Naive thymus-derived CD4-positive, alpha-beta T cell (primary cell): ENCODE measurements around the gene BANK1. TPM values are rescaled to one million over a fixed set of nuclear protein-coding genes. Genes with fewer than 3 reads are reported as not detected.

Experiments
- ATAC-seq: fragments of 150-1000 bp; cut with Tn5 transposase; 2 replicates; pipeline ENCODE4 v1.10.0; 2021; ENCODE audit warnings: mild to moderate bottlenecking, moderate library complexity
- CTCF ChIA-PET: fragments of 350-600 bp; sonication (Branson Sonifier 250); formaldehyde crosslinking; loops from one replicate; lab custom pipeline; 2021; ENCODE audit warnings: antibody characterized with exemption; lab: Charles Lee
- POLR2A ChIA-PET: fragments of 350-600 bp; sonication (Branson Sonifier 250); formaldehyde crosslinking; loops from one replicate; lab custom pipeline; 2021; ENCODE audit warnings: antibody characterized with exemption, inconsistent platforms; lab: Charles Lee
- DNase-seq, 9 donors: peaks; one replicate each; pipeline versions ENCODE4 v3.0.0 to v3.0.0-alpha.2; 2020 to 2022; ENCODE audit warnings: mixed read lengths in 1 of 9
- H3K27ac ChIP-seq: one replicate; pipeline ENCODE4 v1.7.0; 2013; ENCODE audit warnings: mild to moderate bottlenecking, low read depth, low read length, moderate library complexity
- H3K27me3 ChIP-seq, 2 donors: one replicate each; pipeline ENCODE4 v1.7.0; 2013; ENCODE audit warnings: low read length in 2 of 2, mild to moderate bottlenecking in 2 of 2, moderate library complexity in 2 of 2; ENCODE audit not compliant: control insufficient read depth in 2 of 2, insufficient read depth in 2 of 2
- H3K36me3 ChIP-seq, 3 experiments: 1 replicate in 2 of 3; 2 replicates in 1 of 3; pipeline ENCODE4 v1.7.0; 2013; ENCODE audit warnings: low read length in 3 of 3, mild to moderate bottlenecking in 3 of 3, moderate library complexity in 1 of 3; ENCODE audit not compliant: insufficient read depth in 3 of 3, control insufficient read depth in 2 of 3
- H3K4me1 ChIP-seq, 2 donors: one replicate each; pipeline ENCODE4 v1.7.0; 2013; ENCODE audit warnings: low read length in 2 of 2, mild to moderate bottlenecking in 2 of 2, moderate library complexity in 1 of 2; ENCODE audit not compliant: control insufficient read depth in 2 of 2, insufficient read depth in 2 of 2
- H3K4me3 ChIP-seq: 2 replicates; pipeline ENCODE4 v1.7.0; 2013; ENCODE audit warnings: mild to moderate bottlenecking, low read length
- H3K9me3 ChIP-seq, 3 experiments: 1 replicate in 2 of 3; 2 replicates in 1 of 3; pipeline ENCODE4 v1.7.0; 2013; ENCODE audit warnings: low read length in 3 of 3; ENCODE audit not compliant: control insufficient read depth in 2 of 3
- H3K27ac Mint-ChIP-seq, 9 donors: one replicate each; pipeline ENCODE4 v1.8.0; 2020 to 2022; ENCODE audit warnings: mixed read lengths in 9 of 9, mild to moderate bottlenecking in 8 of 9, moderate library complexity in 5 of 9, inconsistent platforms in 2 of 9
- H3K27me3 Mint-ChIP-seq, 5 donors: one replicate each; pipeline ENCODE4 v1.8.0; 2021 to 2022; ENCODE audit warnings: mixed read lengths in 5 of 5, mild to moderate bottlenecking in 1 of 5
- H3K36me3 Mint-ChIP-seq, 5 donors: one replicate each; pipeline ENCODE4 v1.8.0; 2020 to 2022; ENCODE audit warnings: mixed read lengths in 5 of 5, mild to moderate bottlenecking in 3 of 5, inconsistent platforms in 1 of 5
- H3K4me1 Mint-ChIP-seq, 7 donors: one replicate each; pipeline ENCODE4 v1.8.0; 2020 to 2022; ENCODE audit warnings: mixed read lengths in 7 of 7, mild to moderate bottlenecking in 3 of 7, inconsistent platforms in 1 of 7
- H3K4me3 Mint-ChIP-seq, 10 donors: one replicate each; pipeline ENCODE4 v1.8.0; 2020 to 2022; ENCODE audit warnings: mild to moderate bottlenecking in 10 of 10, mixed read lengths in 10 of 10, moderate library complexity in 6 of 10, inconsistent platforms in 2 of 10
- H3K9me3 Mint-ChIP-seq, 11 donors: one replicate each; pipeline ENCODE4 v1.8.0; 2020 to 2022; ENCODE audit warnings: mixed read lengths in 11 of 11, mild to moderate bottlenecking in 4 of 11, inconsistent platforms in 1 of 11, moderate library complexity in 1 of 11
- intact Hi-C, 2 donors: fragments of 100-400 bp; cut with micrococcal nuclease; formaldehyde crosslinking; loops; one replicate each; pipeline ENCODE4 v1.15.1; 2023
- polyA plus RNA-seq, 2 donors: library from polyadenylated mRNA; unstranded; fragments of 300-500 nt; fragmentation: Illumina TruSeq; gene quantifications; one replicate each; pipeline ENCODE4 v1.2.3, GENCODE V29; 2021
- total RNA-seq, 6 experiments: library from RNA in 5 of 6; stranded (reverse) in 5 of 6; gene quantifications; 1 replicate in 5 of 6; 2 replicates in 1 of 6; pipeline ENCODE4 v1.2.3 and lab custom pipeline; 2021 to 2026

BANK1 gene
- total and polyA plus RNA-seq, 7 experiments from 2014 or later: 0.22 to 8.3 (median 0.54) TPM

GRCh38 chr4:101801958-101802357 is 11.4 kb downstream of the BANK1 start:
- peaks cover 0 to 9% (median 3%) of the 10 kb centered on the region in 11 donors for H3K9me3 Mint-ChIP-seq

DNA sequence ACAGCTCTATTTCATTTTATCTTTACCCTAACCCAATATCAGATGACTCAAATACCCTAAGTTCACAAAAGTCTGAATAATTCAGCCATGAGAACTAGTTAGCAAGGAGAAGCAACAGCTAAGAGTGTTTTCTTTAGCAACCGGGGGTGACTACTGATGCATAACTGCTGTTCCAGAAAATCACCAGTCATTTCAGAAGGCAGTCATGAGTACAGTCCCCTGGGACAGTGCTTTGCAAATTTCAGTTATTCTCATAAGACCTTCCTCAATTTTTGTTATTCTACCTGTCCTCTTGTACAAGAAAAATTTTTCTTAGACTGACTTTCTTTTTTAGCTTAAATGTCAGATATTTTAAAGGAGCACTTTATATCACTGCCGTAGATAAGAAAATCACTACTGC is 16.4 kb downstream of the BANK1 start:
- no peak for DNase-seq
- H3K27me3 ChIP-seq: no peaks in the 10 kb centered on the region
- ChIA-PET CTCF (no interaction called here), POLR2A (no interaction called here)
- H3K9me3 Mint-ChIP-seq: no peaks in the 10 kb centered on the region
- no peaks in the 10 kb centered on the region for H3K4me1 ChIP-seq
- peak; percentile 50 for ATAC-seq
- no peaks in the 10 kb centered on the region for H3K36me3 Mint-ChIP-seq
- no peak overlapping the region for H3K27ac ChIP-seq
- intact Hi-C loops: no loop called here
- peaks cover 0 to 4% (median 0%) of the 10 kb centered on the region in 7 donors for H3K4me1 Mint-ChIP-seq
- H3K36me3 ChIP-seq: no peaks in the 10 kb centered on the region
- no peak overlapping the region for H3K4me3 ChIP-seq
- no peak overlapping the region for H3K4me3 Mint-ChIP-seq
- H3K27me3 Mint-ChIP-seq: peaks cover 0 to 12% (median 5%) of the 10 kb centered on the region in 5 donors
- no peak overlapping the region for H3K27ac Mint-ChIP-seq
- no peaks in the 10 kb centered on the region for H3K9me3 ChIP-seq

More at GRCh38 chr4:101801958-101802357, 11.4 kb downstream of the BANK1 start:
- Histone ChIP-seq H3K4me1 (no peaks in the 10 kb centered on the region), H3K27ac (no peak overlapping the region), H3K36me3 (no peaks in the 10 kb centered on the region), H3K27me3 (no peaks in the 10 kb centered on the region), H3K9me3 (no peaks in the 10 kb centered on the region), H3K4me3 (no peak overlapping the region)
- ATAC-seq (peak; percentile 63), DNase-seq (no peak)
- H3K36me3 Mint-ChIP-seq: no peaks in the 10 kb centered on the region
- intact Hi-C loops: no loop called here
- peaks cover 0 to 6% (median 0%) of the 10 kb centered on the region in 7 donors for H3K4me1 Mint-ChIP-seq
- peaks cover 8 to 29% (median 17%) of the 10 kb centered on the region in 5 donors for H3K27me3 Mint-ChIP-seq
- H3K27ac Mint-ChIP-seq: no peak overlapping the region
- no peak overlapping the region for H3K4me3 Mint-ChIP-seq
- ChIA-PET CTCF (no interaction called here), POLR2A (no interaction called here)

DNA sequence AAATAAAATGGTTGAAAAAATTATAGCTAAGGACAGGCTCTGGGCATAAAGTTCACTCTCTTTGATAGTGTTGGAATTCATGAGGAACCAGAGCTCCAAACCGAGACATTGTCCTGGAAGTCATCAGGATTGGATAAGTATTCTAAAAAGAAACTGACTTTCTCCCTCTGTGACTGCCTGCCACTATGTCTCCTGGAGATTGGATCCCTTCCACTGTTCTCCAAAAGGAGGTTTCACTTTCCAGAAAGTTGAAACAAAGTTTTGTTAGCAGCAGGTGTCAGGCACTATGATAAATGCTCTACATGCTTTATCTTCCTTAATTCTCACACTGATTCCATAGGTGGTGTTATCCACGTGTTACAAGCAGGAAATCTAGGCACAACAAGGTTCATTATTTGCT is 16.8 kb downstream of the BANK1 start:
- Histone ChIP-seq H3K4me3 (no peak overlapping the region), H3K27me3 (no peaks in the 10 kb centered on the region), H3K27ac (no peak overlapping the region), H3K9me3 (no peaks in the 10 kb centered on the region), H3K4me1 (no peaks in the 10 kb centered on the region), H3K36me3 (no peaks in the 10 kb centered on the region)
- no peaks in the 10 kb centered on the region for H3K4me1 Mint-ChIP-seq
- DNase-seq (no peak), ATAC-seq (no peak)
- ChIA-PET POLR2A (no interaction called here), CTCF (no interaction called here)
- H3K36me3 Mint-ChIP-seq: no peaks in the 10 kb centered on the region
- H3K9me3 Mint-ChIP-seq: no peaks in the 10 kb centered on the region
- H3K4me3 Mint-ChIP-seq: no peak overlapping the region
- peaks cover 0 to 9% (median 5%) of the 10 kb centered on the region in 5 donors for H3K27me3 Mint-ChIP-seq
- intact Hi-C loops: no loop called here
- H3K27ac Mint-ChIP-seq: no peak overlapping the region

DNA sequence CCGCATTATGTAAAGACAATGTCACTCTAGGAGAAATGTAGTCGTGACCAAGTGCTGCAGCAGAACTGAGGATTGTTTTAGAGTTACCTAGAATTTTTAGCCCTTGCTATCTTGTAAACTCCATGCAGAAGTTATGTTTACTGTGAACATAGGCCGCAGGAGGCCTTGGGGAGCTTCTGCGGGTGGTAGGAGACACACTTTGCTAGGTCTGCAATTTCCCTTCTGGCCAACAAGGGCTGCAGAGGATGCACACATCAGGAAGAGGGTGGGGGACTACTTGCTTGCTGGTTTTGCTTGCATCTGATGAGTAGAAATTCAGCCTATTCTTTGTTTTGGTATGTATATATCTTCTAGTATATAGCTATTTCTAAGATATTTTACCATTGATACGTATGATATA is 23.1 kb downstream of the BANK1 start:
- DNase-seq (no peak), ATAC-seq (no peak)
- H3K36me3 Mint-ChIP-seq: no peaks in the 10 kb centered on the region
- no peak overlapping the region for H3K4me3 Mint-ChIP-seq
- Histone ChIP-seq H3K9me3 (no peaks in the 10 kb centered on the region), H3K4me1 (no peaks in the 10 kb centered on the region), H3K27me3 (no peaks in the 10 kb centered on the region), H3K4me3 (no peak overlapping the region), H3K27ac (no peak overlapping the region), H3K36me3 (no peaks in the 10 kb centered on the region)
- H3K9me3 Mint-ChIP-seq: no peaks in the 10 kb centered on the region
- no peaks in the 10 kb centered on the region for H3K4me1 Mint-ChIP-seq
- ChIA-PET POLR2A (no interaction called here), CTCF (no interaction called here)
- peaks cover 0 to 3% (median 0%) of the 10 kb centered on the region in 5 donors for H3K27me3 Mint-ChIP-seq
- H3K27ac Mint-ChIP-seq: no peak overlapping the region
- intact Hi-C loops: no loop called here

- ChIA-PET POLR2A (no interaction called here), CTCF (no interaction called here)
- Mint-ChIP-seq H3K27me3 (peaks cover 0 to 12% (median 6%) of the 10 kb centered on the region in 5 donors), H3K4me3 (no peak overlapping the region), H3K4me1 (no peaks in the 10 kb centered on the region), H3K9me3 (peaks cover 0 to 12% (median 4%) of the 10 kb centered on the region in 11 donors), H3K27ac (no peak overlapping the region), H3K36me3 (no peaks in the 10 kb centered on the region)
- Histone ChIP-seq H3K27ac (no peak overlapping the region), H3K27me3 (no peaks in the 10 kb centered on the region), H3K4me1 (no peaks in the 10 kb centered on the region), H3K4me3 (no peak overlapping the region), H3K36me3 (no peaks in the 10 kb centered on the region), H3K9me3 (no peaks in the 10 kb centered on the region)
- ATAC-seq: no peak
- intact Hi-C loops: no loop called here
- no peak for DNase-seq
Observed at GRCh38 chr4:101818362-101818761, 27.8 kb downstream of the BANK1 start.

DNA sequence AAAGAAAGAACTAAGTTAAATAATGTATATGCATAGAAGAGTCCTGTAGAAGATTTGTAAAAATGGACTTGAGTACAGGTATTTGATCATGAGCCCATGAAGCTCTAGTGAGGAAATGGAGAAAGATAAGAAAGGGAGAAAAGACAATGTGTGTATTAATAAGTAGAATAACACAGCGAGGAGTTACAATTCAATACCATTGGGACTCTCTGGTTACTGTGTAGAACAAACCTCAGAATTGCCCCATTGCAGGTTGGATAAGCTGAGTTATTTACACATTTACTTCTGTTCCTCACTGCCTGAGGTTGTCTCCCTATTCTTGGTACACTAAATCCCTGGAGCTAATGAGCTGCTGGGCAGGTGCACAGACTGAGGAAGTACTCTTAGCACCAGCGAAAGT is 33.3 kb downstream of the BANK1 start:
- no peaks in the 10 kb centered on the region for H3K36me3 ChIP-seq
- H3K4me3 ChIP-seq: no peak overlapping the region
- H3K27me3 ChIP-seq: no peaks in the 10 kb centered on the region
- H3K4me1 ChIP-seq: no peaks in the 10 kb centered on the region
- no peaks in the 10 kb centered on the region for H3K9me3 ChIP-seq
- H3K9me3 Mint-ChIP-seq: peaks cover 0 to 12% (median 4%) of the 10 kb centered on the region in 11 donors
- no peak overlapping the region for H3K4me3 Mint-ChIP-seq
- no peak overlapping the region for H3K27ac Mint-ChIP-seq
- DNase-seq: no peak
- ChIA-PET CTCF (no interaction called here), POLR2A (no interaction called here)
- ATAC-seq: no peak
- H3K4me1 Mint-ChIP-seq: no peaks in the 10 kb centered on the region
- H3K27me3 Mint-ChIP-seq: peaks cover 0 to 12% (median 7%) of the 10 kb centered on the region in 5 donors
- H3K27ac ChIP-seq: no peak overlapping the region
- H3K36me3 Mint-ChIP-seq: no peaks in the 10 kb centered on the region
- intact Hi-C loops: no loop called here

GRCh38 chr4:101824500-101824899 is 34.0 kb downstream of the BANK1 start:
- H3K27ac ChIP-seq: no peak overlapping the region
- ChIA-PET POLR2A (no interaction called here), CTCF (no interaction called here)
- no peaks in the 10 kb centered on the region for H3K27me3 ChIP-seq
- intact Hi-C loops: no loop called here
- no peaks in the 10 kb centered on the region for H3K9me3 ChIP-seq
- DNase-seq (no peak), ATAC-seq (no peak)
- H3K4me3 ChIP-seq: no peak overlapping the region
- no peak overlapping the region for H3K27ac Mint-ChIP-seq
- no peaks in the 10 kb centered on the region for H3K36me3 ChIP-seq
- H3K27me3 Mint-ChIP-seq: peaks cover 0 to 12% (median 7%) of the 10 kb centered on the region in 5 donors
- no peak overlapping the region for H3K4me3 Mint-ChIP-seq
- H3K4me1 Mint-ChIP-seq: no peaks in the 10 kb centered on the region
- no peaks in the 10 kb centered on the region for H3K4me1 ChIP-seq
- no peaks in the 10 kb centered on the region for H3K36me3 Mint-ChIP-seq
- peaks cover 0 to 12% (median 4%) of the 10 kb centered on the region in 11 donors for H3K9me3 Mint-ChIP-seq
